Liver (tissue), 9 donors: ENCODE data around the gene CD244. TPM values are rescaled to one million over a fixed set of nuclear protein-coding genes. Genes with fewer than 3 reads are reported as not detected.

Experiments
- DNase-seq: peaks from one replicate; pipeline ENCODE4 v3.0.0-alpha.2; 2017; ENCODE audit warnings: low spot score
- H3K27ac ChIP-seq, 2 donors: one replicate each; pipeline ENCODE4 v1.7.0; 2013; ENCODE audit warnings: inconsistent platforms in 2 of 2, low read length in 2 of 2, control low read depth in 1 of 2, low read depth in 1 of 2, mild to moderate bottlenecking in 1 of 2
- H3K27me3 ChIP-seq, 4 donors: one replicate each; pipeline versions ENCODE4 v1.6.1 to v1.7.0; 2013; ENCODE audit warnings: low read length in 3 of 4, inconsistent platforms in 1 of 4, mild to moderate bottlenecking in 1 of 4, moderate library complexity in 1 of 4; ENCODE audit not compliant: control insufficient read depth in 4 of 4, insufficient read depth in 4 of 4
- H3K36me3 ChIP-seq, 4 donors: one replicate each; pipeline versions ENCODE4 v1.6.1 to v1.7.0; 2013; ENCODE audit warnings: low read length in 3 of 4, mild to moderate bottlenecking in 3 of 4, low read depth in 1 of 4, moderate library complexity in 1 of 4; ENCODE audit not compliant: control insufficient read depth in 4 of 4, insufficient read depth in 3 of 4
- H3K4me1 ChIP-seq, 4 donors: one replicate each; pipeline versions ENCODE4 v1.6.1 to v1.7.0; 2013; ENCODE audit warnings: low read length in 3 of 4, mild to moderate bottlenecking in 3 of 4, moderate library complexity in 1 of 4; ENCODE audit not compliant: control insufficient read depth in 4 of 4, insufficient read depth in 4 of 4
- H3K4me3 ChIP-seq, 3 donors: one replicate each; pipeline versions ENCODE4 v1.6.1 to v1.7.0; 2013; ENCODE audit warnings: low read length in 3 of 3, control low read depth in 1 of 3, low read depth in 1 of 3, mild to moderate bottlenecking in 1 of 3
- H3K9ac ChIP-seq, 2 donors: one replicate each; pipeline ENCODE4 v1.7.0; 2013; ENCODE audit warnings: low read length in 2 of 2, mild to moderate bottlenecking in 2 of 2, moderate library complexity in 2 of 2, control low read depth in 1 of 2, low read depth in 1 of 2
- H3K9me3 ChIP-seq, 4 donors: one replicate each; pipeline versions ENCODE4 v1.6.1 to v1.7.0; 2013; ENCODE audit warnings: low read length in 3 of 4; ENCODE audit not compliant: control insufficient read depth in 4 of 4
- CTCF ChIP-seq: fragments of 150-350 bp; IDR thresholded peaks from 2 replicates; pipeline ENCODE4 v1.5.1; 2017; ENCODE audit warnings: improper control_type of control experiment, low read depth, low read length; ENCODE audit not compliant: missing input control
- EGR1 ChIP-seq, 2 donors: IDR thresholded peaks; 2 replicates each; pipeline ENCODE4 v1.6.1; 2016 to 2018; ENCODE audit warnings: antibody characterized with exemption in 2 of 2, low read depth in 2 of 2
- FOXA1 ChIP-seq: IDR thresholded peaks from 2 replicates; pipeline ENCODE4 v1.6.1; 2016; ENCODE audit warnings: antibody characterized with exemption
- FOXA2 ChIP-seq: IDR thresholded peaks from 2 replicates; pipeline ENCODE4 v1.6.1; 2016; ENCODE audit warnings: antibody characterized with exemption
- GABPA ChIP-seq, 2 donors: IDR thresholded peaks in 1 of 2; conservative IDR thresholded peaks in 1 of 2; 2 replicates each; pipeline ENCODE4 v1.6.1; 2016; ENCODE audit warnings: antibody characterized with exemption in 2 of 2, mild to moderate bottlenecking in 1 of 2, moderate library complexity in 1 of 2
- HNF4A ChIP-seq, 2 donors: conservative IDR thresholded peaks; 2 replicates each; pipeline ENCODE4 v1.6.1; 2016; ENCODE audit warnings: antibody characterized with exemption in 2 of 2, mild to moderate bottlenecking in 2 of 2
- HNF4G ChIP-seq: IDR thresholded peaks from 2 replicates; pipeline ENCODE4 v1.6.1; 2016; ENCODE audit warnings: antibody characterized with exemption
- JUND ChIP-seq, 2 donors: IDR thresholded peaks; 2 replicates each; pipeline ENCODE4 v1.6.1; 2016; ENCODE audit warnings: antibody characterized with exemption in 2 of 2
- NR2F2 ChIP-seq: IDR thresholded peaks from 2 replicates; pipeline ENCODE4 v1.6.1; 2016; ENCODE audit warnings: antibody characterized with exemption
- RAD21 ChIP-seq, 2 donors: IDR thresholded peaks; 2 replicates each; pipeline ENCODE4 v1.6.1; 2016; ENCODE audit warnings: antibody characterized with exemption in 2 of 2, mild to moderate bottlenecking in 2 of 2
- RXRA ChIP-seq, 2 donors: IDR thresholded peaks; 2 replicates each; pipeline ENCODE4 v1.6.1; 2017 to 2018; ENCODE audit warnings: antibody characterized with exemption in 2 of 2, mild to moderate bottlenecking in 1 of 2
- SP1 ChIP-seq: IDR thresholded peaks from 2 replicates; pipeline ENCODE4 v1.6.1; 2018; ENCODE audit warnings: antibody characterized with exemption, mild to moderate bottlenecking
- TAF1 ChIP-seq: conservative IDR thresholded peaks from 2 replicates; pipeline ENCODE4 v1.6.1; 2016; ENCODE audit warnings: antibody characterized with exemption, mild to moderate bottlenecking
- YY1 ChIP-seq: IDR thresholded peaks from 2 replicates; pipeline ENCODE4 v1.6.1; 2016; ENCODE audit warnings: antibody characterized with exemption, mild to moderate bottlenecking
- ZBTB33 ChIP-seq: IDR thresholded peaks from 2 replicates; pipeline ENCODE4 v1.6.1; 2016; ENCODE audit warnings: antibody characterized with exemption
- WGBS: extraction: QIAGEN DNeasy Blood & Tissue Kit; methylation state at CpG from one replicate; pipeline ENCODE4 v1.1.7; 2013; 5-methylcytosine and 5-hydroxymethylcytosine counted together
- polyA plus RNA-seq, 2 donors: library from polyadenylated mRNA; stranded (reverse) in 1 of 2; unstranded in 1 of 2; fragments of 200-250 nt in 1 of 2; fragments of >200 nt in 1 of 2; fragmentation: Nextera tagmentation in 1 of 2; extraction: Ambion mirVana in 1 of 2; gene quantifications; one replicate each; pipeline versions ENCODE4 v1.2.1 to v1.2.3, GENCODE V29; 2013 to 2015
- total RNA-seq, 2 donors: library from RNA; depleted of rRNA; stranded (reverse); fragments of >200 nt; gene quantifications; one replicate each; pipeline ENCODE4 v1.2.3, GENCODE V29; 2014
- TF ChIP-seq, protein P1 (sequence below): IDR thresholded peaks from 2 replicates; pipeline ENCODE4 v1.6.1; 2016; ENCODE audit warnings: antibody characterized with exemption
- TF ChIP-seq, protein P2 (sequence below): IDR thresholded peaks from 2 replicates; pipeline ENCODE4 v1.6.1; 2016; ENCODE audit warnings: antibody characterized with exemption
- TF ChIP-seq, protein P3 (sequence below): IDR thresholded peaks from 2 replicates; pipeline ENCODE4 v1.6.1; 2016; ENCODE audit warnings: antibody characterized with exemption, mild to moderate bottlenecking
- donor health status: healthy.
- donor health status: healthy.
- donor health status: healthy.
- donor health status: healthy.
- donor health status: healthy.

Gene CD244
- total and polyA plus RNA-seq, 4 donors: 0.85 to 6.6 (median 1.8) TPM

GRCh38 chr1:160860840-160861505, 1.7 kb downstream of the CD244 start:
- TF ChIP-seq RXRA (IDR thresholded peaks at IDR 0.05): peak; percentile 99 to 100
- no peak for TF ChIP-seq CTCF
- peak; percentile 45 for TF ChIP-seq SP1
- TF ChIP-seq FOXA2: no peak
- TF ChIP-seq EGR1 (IDR thresholded peaks at IDR 0.05; ENCODE audit: low read depth in 2 of 2): no peak
- TF ChIP-seq GABPA (IDR thresholded peaks at IDR 0.05 in 1 of 2, conservative IDR thresholded peaks at IDR 0.05 in 1 of 2): peak in 1 of 2 donors; percentile 12
- TF ChIP-seq HNF4G: no peak
- TF ChIP-seq RAD21 (IDR thresholded peaks at IDR 0.05): peak in 1 of 2 donors; percentile 25
- TF ChIP-seq YY1: no peak
- TF ChIP-seq ZBTB33: no peak
- TF ChIP-seq, protein P1, sequence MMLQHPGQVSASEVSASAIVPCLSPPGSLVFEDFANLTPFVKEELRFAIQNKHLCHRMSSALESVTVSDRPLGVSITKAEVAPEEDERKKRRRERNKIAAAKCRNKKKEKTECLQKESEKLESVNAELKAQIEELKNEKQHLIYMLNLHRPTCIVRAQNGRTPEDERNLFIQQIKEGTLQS: no peak
- peak; percentile 30 to 60 for TF ChIP-seq HNF4A (conservative IDR thresholded peaks at IDR 0.05)
- TF ChIP-seq, protein P2, sequence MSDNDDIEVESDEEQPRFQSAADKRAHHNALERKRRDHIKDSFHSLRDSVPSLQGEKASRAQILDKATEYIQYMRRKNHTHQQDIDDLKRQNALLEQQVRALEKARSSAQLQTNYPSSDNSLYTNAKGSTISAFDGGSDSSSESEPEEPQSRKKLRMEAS: no peak
- TF ChIP-seq TAF1: no peak
- TF ChIP-seq, protein P3, sequence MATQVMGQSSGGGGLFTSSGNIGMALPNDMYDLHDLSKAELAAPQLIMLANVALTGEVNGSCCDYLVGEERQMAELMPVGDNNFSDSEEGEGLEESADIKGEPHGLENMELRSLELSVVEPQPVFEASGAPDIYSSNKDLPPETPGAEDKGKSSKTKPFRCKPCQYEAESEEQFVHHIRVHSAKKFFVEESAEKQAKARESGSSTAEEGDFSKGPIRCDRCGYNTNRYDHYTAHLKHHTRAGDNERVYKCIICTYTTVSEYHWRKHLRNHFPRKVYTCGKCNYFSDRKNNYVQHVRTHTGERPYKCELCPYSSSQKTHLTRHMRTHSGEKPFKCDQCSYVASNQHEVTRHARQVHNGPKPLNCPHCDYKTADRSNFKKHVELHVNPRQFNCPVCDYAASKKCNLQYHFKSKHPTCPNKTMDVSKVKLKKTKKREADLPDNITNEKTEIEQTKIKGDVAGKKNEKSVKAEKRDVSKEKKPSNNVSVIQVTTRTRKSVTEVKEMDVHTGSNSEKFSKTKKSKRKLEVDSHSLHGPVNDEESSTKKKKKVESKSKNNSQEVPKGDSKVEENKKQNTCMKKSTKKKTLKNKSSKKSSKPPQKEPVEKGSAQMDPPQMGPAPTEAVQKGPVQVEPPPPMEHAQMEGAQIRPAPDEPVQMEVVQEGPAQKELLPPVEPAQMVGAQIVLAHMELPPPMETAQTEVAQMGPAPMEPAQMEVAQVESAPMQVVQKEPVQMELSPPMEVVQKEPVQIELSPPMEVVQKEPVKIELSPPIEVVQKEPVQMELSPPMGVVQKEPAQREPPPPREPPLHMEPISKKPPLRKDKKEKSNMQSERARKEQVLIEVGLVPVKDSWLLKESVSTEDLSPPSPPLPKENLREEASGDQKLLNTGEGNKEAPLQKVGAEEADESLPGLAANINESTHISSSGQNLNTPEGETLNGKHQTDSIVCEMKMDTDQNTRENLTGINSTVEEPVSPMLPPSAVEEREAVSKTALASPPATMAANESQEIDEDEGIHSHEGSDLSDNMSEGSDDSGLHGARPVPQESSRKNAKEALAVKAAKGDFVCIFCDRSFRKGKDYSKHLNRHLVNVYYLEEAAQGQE: no peak
- no peak for TF ChIP-seq FOXA1
- no peak for TF ChIP-seq JUND (IDR thresholded peaks at IDR 0.05)
- peak; percentile 71 for TF ChIP-seq NR2F2
- H3K9ac ChIP-seq: no peak overlapping the region
- no peak for DNase-seq
- no peaks in the 10 kb centered on the region for H3K9me3 ChIP-seq
- H3K36me3 ChIP-seq: no peaks in the 10 kb centered on the region
- peaks cover 0 to 10% (median 9%) of the 10 kb centered on the region in 4 donors for H3K4me1 ChIP-seq
- 47% methylated on average over 5 of the region's 5 CpGs for WGBS
- H3K4me3 ChIP-seq: no peak overlapping the region
- no peaks in the 10 kb centered on the region for H3K27me3 ChIP-seq
- H3K27ac ChIP-seq: no peak overlapping the region
